ENCODE measurements around the gene GMIP. TPM values are rescaled to one million over a fixed set of nuclear protein-coding genes. Genes with fewer than 3 reads are reported as not detected.
A peak's percentile ranks its signal among the peaks of the same experiment; 100 is the strongest.

GMIP gene
- total and polyA plus RNA-seq, 2 of the 13 experiments (the other 11 are each of a cell fraction or from before 2014, with no cell fraction given) = 1.5 to 1.8 TPM

- TF ChIP-seq TRIM24 (CRISPR knock-in tag; IDR thresholded peaks at IDR 0.05) (no peak), ZNF792 (CRISPR knock-in tag; IDR thresholded peaks at IDR 0.05) (no peak; the same call in 1 of the 2 replicates), RFX5 (IDR thresholded peaks at IDR 0.05; ENCODE audit: low read depth, low read length) (no peak), NBN (conservative IDR thresholded peaks at IDR 0.05) (no peak), NFYC (CRISPR knock-in tag; IDR thresholded peaks at IDR 0.05) (no peak), ZBTB8A (CRISPR knock-in tag; IDR thresholded peaks at IDR 0.05; ENCODE audit: borderline replicate concordance, low read depth) (no peak), ZNF720 (CRISPR knock-in tag; IDR thresholded peaks at IDR 0.05) (no peak), SIX4 (CRISPR knock-in tag; IDR thresholded peaks at IDR 0.05) (no peak), CERS6 (CRISPR knock-in tag; IDR thresholded peaks at IDR 0.05) (no peak), AHR (CRISPR knock-in tag; IDR thresholded peaks at IDR 0.05) (no peak), MAFK (conservative IDR thresholded peaks at IDR 0.05 in 1 of 2, IDR thresholded peaks at IDR 0.05 in 1 of 2; ENCODE audit: low read length in 2 of 2) (no peak), AHDC1 (CRISPR knock-in tag; IDR thresholded peaks at IDR 0.05; ENCODE audit: borderline replicate concordance) (no peak), ZNF564 (CRISPR knock-in tag; IDR thresholded peaks at IDR 0.05) (0 out of 2 replicates have a peak, but pooled peaks have one; percentile 64), ZNF10 (CRISPR knock-in tag; IDR thresholded peaks at IDR 0.05; ENCODE audit: borderline replicate concordance, low read depth) (no peak), PATZ1 (CRISPR knock-in tag; IDR thresholded peaks at IDR 0.05) (no peak; the same call in 1 of the 2 replicates), MXD4 (CRISPR knock-in tag; IDR thresholded peaks at IDR 0.05) (0 out of 2 replicates have a peak, but pooled peaks have one; percentile 21)
- TF ChIP-seq, protein P1, sequence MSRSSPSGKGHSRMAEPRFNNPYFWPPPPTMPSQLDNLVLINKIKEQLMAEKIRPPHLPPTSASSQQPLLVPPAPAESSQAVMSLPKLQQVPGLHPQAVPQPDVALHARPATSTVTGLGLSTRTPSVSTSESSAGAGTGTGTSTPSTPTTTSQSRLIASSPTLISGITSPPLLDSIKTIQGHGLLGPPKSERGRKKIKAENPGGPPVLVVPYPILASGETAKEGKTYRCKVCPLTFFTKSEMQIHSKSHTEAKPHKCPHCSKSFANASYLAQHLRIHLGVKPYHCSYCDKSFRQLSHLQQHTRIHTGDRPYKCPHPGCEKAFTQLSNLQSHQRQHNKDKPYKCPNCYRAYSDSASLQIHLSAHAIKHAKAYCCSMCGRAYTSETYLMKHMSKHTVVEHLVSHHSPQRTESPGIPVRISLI (CRISPR knock-in tag; IDR thresholded peaks at IDR 0.05; ENCODE audit: borderline replicate concordance) = peak; percentile 68; the same call in 1 of the 2 replicates
Observed at GRCh38 chr19:19663256-19664120, 20.0 kb upstream of the GMIP start, which contains the start of gene ATP13A1 (continued).

Data from HepG2 (cell line).